HCT116 (cell line): ENCODE measurements around the gene ZKSCAN4. TPM values are rescaled to one million over a fixed set of nuclear protein-coding genes. Genes with fewer than 3 reads are reported as not detected.

Experiments used
- ATAC-seq: fragments of 200-7000 bp; cut with Tn5 transposase; 2 replicates; pipeline ENCODE4 v1.9.1; 2020; ENCODE audit warnings: mild to moderate bottlenecking, moderate library complexity
- BruUV-seq: library from RNA; stranded (reverse); fragments of 400-500 nt; replicated peaks from 2 replicates; lab custom pipeline; 2021; lab: Mats Ljungman, UMichigan
- CTCF ChIA-PET: fragments of 300-600 bp; sonication (Branson Sonifier 250); formaldehyde crosslinking; loops from one replicate; lab custom pipeline; 2021; ENCODE audit warnings: antibody characterized with exemption; lab: Charles Lee
- POLR2A ChIA-PET: fragments of 300-600, 350-600 bp; sonication (Branson Sonifier 250); formaldehyde crosslinking; loops from one replicate; lab custom pipeline; 2021; ENCODE audit warnings: antibody characterized with exemption; lab: Charles Lee
- RAD21 ChIA-PET, 2 experiments: fragments of 300-600 bp; sonication (Branson Sonifier 250); formaldehyde crosslinking; loops; one replicate each; lab custom pipeline; 2023; ENCODE audit warnings: low total read pairs in 2 of 2; ENCODE audit not compliant: uncharacterized antibody in 2 of 2, unreplicated experiment in 2 of 2, low non-redundant PET in 1 of 2; lab: Charles Lee
- DNase-seq: peaks from one replicate; pipeline ENCODE4 v3.0.0-alpha.2; 2010; ENCODE audit warnings: low read depth, low spot score
- H2AFZ ChIP-seq: fragments of 200-600 bp; shearing (Covaris generic), sonication (generic); 2 replicates; pipeline ENCODE4 v1.6.1; 2017; ENCODE audit warnings: low read depth, mixed run types, mixed read lengths, antibody characterized with exemption, low read length; ENCODE audit not compliant: poor library complexity, severe bottlenecking
- H3K27ac ChIP-seq: 2 replicates; pipeline ENCODE4 v1.5.1; 2012; ENCODE audit warnings: low read depth, low read length
- H3K27me3 ChIP-seq: fragments of 200-600 bp; sonication (generic); 2 replicates; pipeline ENCODE4 v1.6.1; 2016; ENCODE audit warnings: mixed run types, low read length, mixed read lengths; ENCODE audit not compliant: insufficient read depth
- H3K36me3 ChIP-seq, 2 experiments: fragments of 200-500 bp in 1 of 2; fragments of 200-600 bp in 1 of 2; sonication (Bioruptor generic) in 1 of 2; sonication (generic) in 1 of 2; 2 replicates each; pipeline versions ENCODE4 v1.5.1 to v1.6.1; 2014 to 2016; ENCODE audit warnings: low read length in 2 of 2, inconsistent platforms in 1 of 2, mixed read lengths in 1 of 2, mixed run types in 1 of 2; ENCODE audit not compliant: insufficient read depth in 2 of 2, control insufficient read depth in 1 of 2
- H3K4me1 ChIP-seq, 2 experiments: fragments of 200-600 bp in 1 of 2; sonication (generic) in 1 of 2; 2 replicates each; pipeline versions ENCODE4 v1.5.1 to v1.6.1; 2012 to 2017; ENCODE audit warnings: low read length in 2 of 2, inconsistent platforms in 1 of 2, mild to moderate bottlenecking in 1 of 2, mixed read lengths in 1 of 2, mixed run types in 1 of 2, moderate library complexity in 1 of 2; ENCODE audit not compliant: insufficient read depth in 2 of 2, control insufficient read depth in 1 of 2
- H3K4me2 ChIP-seq: fragments of 200-600 bp; sonication (generic); 2 replicates; pipeline ENCODE4 v1.6.1; 2017; ENCODE audit warnings: mixed run types, low read length, mixed read lengths
- H3K4me3 ChIP-seq, 2 experiments: fragments of 200-600 bp in 1 of 2; sonication (generic) in 1 of 2; replicated peaks in 1 of 2; 2 replicates each; pipeline ENCODE4 v1.5.1; 2011 to 2016; ENCODE audit warnings: low read length in 2 of 2, control low read depth in 1 of 2, low read depth in 1 of 2, mild to moderate bottlenecking in 1 of 2, mixed read lengths in 1 of 2, mixed run types in 1 of 2
- H3K79me2 ChIP-seq: fragments of 200-600 bp; sonication (generic); 2 replicates; pipeline ENCODE4 v1.6.1; 2017; ENCODE audit warnings: mild to moderate bottlenecking, mixed run types, low read length, moderate library complexity, mixed read lengths; ENCODE audit not compliant: insufficient read depth
- H3K9ac ChIP-seq: fragments of 200-600 bp; sonication (generic); 2 replicates; pipeline ENCODE4 v1.6.1; 2016; ENCODE audit warnings: low read length, mixed read lengths
- H3K9me2 ChIP-seq: fragments of 200-600 bp; sonication (generic), shearing (Covaris generic); 2 replicates; pipeline ENCODE4 v1.6.1; 2017; ENCODE audit warnings: mixed run types, mild to moderate bottlenecking, moderate library complexity; ENCODE audit not compliant: insufficient read depth
- H3K9me3 ChIP-seq, 2 experiments: fragments of 200-500 bp in 1 of 2; fragments of 200-600 bp in 1 of 2; sonication (Bioruptor generic) in 1 of 2; sonication (generic) in 1 of 2; 2 replicates each; pipeline ENCODE4 v1.6.1; 2014 to 2017; ENCODE audit warnings: low read length in 2 of 2, mixed read lengths in 2 of 2, inconsistent platforms in 1 of 2, low read depth in 1 of 2, mild to moderate bottlenecking in 1 of 2, mixed run types in 1 of 2, moderate library complexity in 1 of 2; ENCODE audit not compliant: control insufficient read depth in 1 of 2, insufficient read depth in 1 of 2
- H4K20me1 ChIP-seq: fragments of 200-600 bp; sonication (generic), shearing (Covaris generic); 2 replicates; pipeline ENCODE4 v1.6.1; 2017; ENCODE audit warnings: mixed run types, mild to moderate bottlenecking, moderate library complexity; ENCODE audit not compliant: insufficient read depth
- CBX3 ChIP-seq: IDR thresholded peaks from 2 replicates; pipeline ENCODE4 v1.6.1; 2012; ENCODE audit warnings: low read depth
- CEBPB ChIP-seq: IDR thresholded peaks from 2 replicates; pipeline ENCODE4 v1.6.1; 2012; ENCODE audit warnings: low read depth
- EGR1 ChIP-seq: IDR thresholded peaks from 2 replicates; pipeline ENCODE4 v1.6.1; 2012; ENCODE audit warnings: low read depth
- ELF1 ChIP-seq: IDR thresholded peaks from 2 replicates; pipeline ENCODE4 v1.6.1; 2012; ENCODE audit warnings: low read depth, borderline replicate concordance
- EZH2 ChIP-seq: fragments of 200-600 bp; sonication (generic); IDR thresholded peaks from 2 replicates; pipeline ENCODE4 v1.6.1; 2017; ENCODE audit warnings: antibody characterized with exemption, mixed run types
- EZH2phosphoT487 ChIP-seq: fragments of 200-600 bp; IDR thresholded peaks from 2 replicates; pipeline ENCODE4 v1.6.1; 2018; ENCODE audit warnings: antibody characterized with exemption, borderline replicate concordance
- FOSL1 ChIP-seq: IDR thresholded peaks from 2 replicates; pipeline ENCODE4 v1.6.1; 2012; ENCODE audit warnings: low read depth
- JUND ChIP-seq: IDR thresholded peaks from 2 replicates; pipeline ENCODE4 v1.6.1; 2012
- POLR2A ChIP-seq: IDR thresholded peaks from 2 replicates; pipeline ENCODE4 v1.7.0; 2011; ENCODE audit warnings: borderline replicate concordance; ENCODE audit not compliant: insufficient read depth, insufficient read length; ENCODE audit errors: extremely low read depth
- POLR2AphosphoS5 ChIP-seq: IDR thresholded peaks from 2 replicates; pipeline ENCODE4 v1.6.1; 2011; ENCODE audit warnings: mild to moderate bottlenecking, low read depth, low read length, moderate library complexity
- RAD21 ChIP-seq: IDR thresholded peaks from 2 replicates; pipeline ENCODE4 v1.6.1; 2012; ENCODE audit warnings: low read depth, mild to moderate bottlenecking
- SIN3A ChIP-seq: IDR thresholded peaks from 2 replicates; pipeline ENCODE4 v1.6.1; 2012; ENCODE audit warnings: low read depth
- SP1 ChIP-seq: IDR thresholded peaks from 2 replicates; pipeline ENCODE4 v1.6.1; 2012; ENCODE audit warnings: low read depth
- SRF ChIP-seq: IDR thresholded peaks from 2 replicates; pipeline ENCODE4 v1.6.1; 2012; ENCODE audit warnings: low read depth
- TCF7L2 ChIP-seq: IDR thresholded peaks from 2 replicates; pipeline ENCODE4 v1.7.0; 2011; ENCODE audit warnings: borderline replicate concordance, inconsistent platforms; ENCODE audit not compliant: insufficient read depth, insufficient read length; ENCODE audit errors: extremely low read depth
- YY1 ChIP-seq: IDR thresholded peaks from 2 replicates; pipeline ENCODE4 v1.6.1; 2011; ENCODE audit warnings: low read length, low read depth, moderate library complexity, mild to moderate bottlenecking; ENCODE audit not compliant: insufficient replicate concordance; ENCODE audit errors: extremely low read depth
- ZFX ChIP-seq: fragments of 450-650 bp; IDR thresholded peaks from 2 replicates; pipeline ENCODE4 v1.6.1; 2017
- ZNF274 ChIP-seq: fragments of 200-500 bp; sonication (Bioruptor generic); IDR thresholded peaks from 2 replicates; pipeline ENCODE4 v1.6.1; 2014; ENCODE audit warnings: mild to moderate bottlenecking, low read depth, low read length, inconsistent platforms
- intact Hi-C: fragments of 100-400 bp; cut with micrococcal nuclease; formaldehyde crosslinking; loops from 2 replicates; pipeline ENCODE4 v1.10.0; 2022
- total RNA-seq: library from RNA; stranded (reverse); gene quantifications from one replicate; pipeline ENCODE4 v1.2.1, GENCODE V29; 2021; ENCODE audit not compliant: unreplicated experiment
- TF ChIP-seq, protein P1 (sequence below): IDR thresholded peaks from 2 replicates; pipeline ENCODE4 v1.6.1; 2012
- TF ChIP-seq, protein P2 (sequence below): IDR thresholded peaks from 2 replicates; pipeline ENCODE4 v1.6.1; 2011; ENCODE audit warnings: mild to moderate bottlenecking, low read length, moderate library complexity; ENCODE audit not compliant: insufficient replicate concordance; ENCODE audit errors: extremely low read depth
- TF ChIP-seq, protein P3 (sequence below): IDR thresholded peaks from 2 replicates; pipeline ENCODE4 v1.6.1; 2012
- TF ChIP-seq, protein P4 (sequence below), 3 experiments: fragments of 200-600 bp in 1 of 3; sonication (generic) in 1 of 3; IDR thresholded peaks in 2 of 3; conservative IDR thresholded peaks in 1 of 3; 2 replicates each; pipeline ENCODE4 v1.5.1; 2012 to 2017; ENCODE audit warnings: low read depth in 2 of 3, low read length in 2 of 3, antibody characterized with exemption in 1 of 3, borderline replicate concordance in 1 of 3, control low read depth in 1 of 3, mild to moderate bottlenecking in 1 of 3, mixed read lengths in 1 of 3, mixed run types in 1 of 3, moderate library complexity in 1 of 3; ENCODE audit not compliant: insufficient read depth in 1 of 3

ZKSCAN4 gene
- total RNA-seq, 1 experiment from 2014 or later = 4.8 TPM

DNA sequence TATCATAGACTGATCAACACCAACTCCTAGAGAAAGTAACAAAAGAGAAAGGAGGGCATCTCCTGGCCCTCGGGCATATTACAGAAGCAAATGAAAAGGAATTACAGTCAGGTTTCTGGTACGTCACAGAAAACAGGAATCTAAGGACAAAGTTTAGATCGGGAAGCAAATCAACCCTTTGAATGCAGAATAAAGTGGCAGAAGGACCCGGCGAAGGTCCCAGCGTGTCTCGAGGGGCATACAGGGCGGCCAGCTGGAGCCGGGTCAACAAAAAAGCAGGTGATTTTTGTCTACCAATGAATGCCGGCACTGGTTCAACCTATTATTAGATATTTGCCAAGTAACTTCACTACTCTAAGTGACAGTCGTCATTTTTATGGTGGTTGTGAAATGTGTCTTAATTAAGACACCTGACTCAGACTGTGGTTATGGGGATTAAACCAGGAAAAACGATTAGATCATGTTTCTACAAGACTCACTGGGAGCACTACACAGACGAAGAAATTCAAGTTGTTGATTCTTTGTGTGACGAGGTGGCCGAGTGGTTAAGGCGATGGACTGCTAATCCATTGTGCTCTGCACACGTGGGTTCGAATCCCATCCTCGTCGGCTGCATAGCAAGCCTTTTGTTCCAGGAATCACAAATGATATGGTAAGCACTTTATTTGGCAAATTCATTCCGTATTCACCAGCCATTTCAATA is 39.4 kb downstream of the ZKSCAN4 start:
- Histone ChIP-seq H3K9me2 (no peaks in the 10 kb centered on the region), H2AFZ (peak overlapping the region; percentile 98), H3K36me3 (no peaks in the 10 kb centered on the region), H3K27me3 (no peaks in the 10 kb centered on the region), H3K79me2 (no peaks in the 10 kb centered on the region), H3K27ac (peak overlapping the region; percentile 38), H4K20me1 (no peaks in the 10 kb centered on the region), H3K4me3 (peak overlapping the region; percentile 47 to 53), H3K9me3 (no peaks in the 10 kb centered on the region), H3K9ac (peak overlapping the region; percentile 16), H3K4me2 (peak overlapping the region; percentile 74), H3K4me1 (peaks cover 5 to 15% of the 10 kb centered on the region in 2 experiments; a peak in 3 of 4 replicates)
- CTCF ChIA-PET = no interaction called here
- BruUV-seq = no TSS peak
- ATAC-seq = peak; percentile 88
- intact Hi-C loops = loop anchor here (2.0 to 5.0 kb wide), 2 partner anchors 78 to 310 kb away; no protein-coding TSS in a partner anchor
- POLR2A ChIA-PET = no interaction called here
- peak; percentile 80 for DNase-seq
- RAD21 ChIA-PET = no interaction called here
- TF ChIP-seq EGR1 (no peak), RAD21 (peak; percentile 62), TCF7L2 (peak; percentile 28), ELF1 (no peak), CEBPB (peak; percentile 86), ZNF274 (no peak), SIN3A (no peak), POLR2AphosphoS5 (peak; percentile 36; the same call in 1 of the 2 replicates), EZH2phosphoT487 (no peak), POLR2A (no peak), FOSL1 (no peak), YY1 (peak; percentile 26), SRF (no peak), JUND (no peak; the same call in 1 of the 2 replicates), ZFX (no peak), SP1 (peak; percentile 49; the same call in 1 of the 2 replicates), CBX3 (peak; percentile 97), EZH2 (no peak)
- TF ChIP-seq, protein P1, sequence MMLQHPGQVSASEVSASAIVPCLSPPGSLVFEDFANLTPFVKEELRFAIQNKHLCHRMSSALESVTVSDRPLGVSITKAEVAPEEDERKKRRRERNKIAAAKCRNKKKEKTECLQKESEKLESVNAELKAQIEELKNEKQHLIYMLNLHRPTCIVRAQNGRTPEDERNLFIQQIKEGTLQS = peak; percentile 98
- TF ChIP-seq, protein P2, sequence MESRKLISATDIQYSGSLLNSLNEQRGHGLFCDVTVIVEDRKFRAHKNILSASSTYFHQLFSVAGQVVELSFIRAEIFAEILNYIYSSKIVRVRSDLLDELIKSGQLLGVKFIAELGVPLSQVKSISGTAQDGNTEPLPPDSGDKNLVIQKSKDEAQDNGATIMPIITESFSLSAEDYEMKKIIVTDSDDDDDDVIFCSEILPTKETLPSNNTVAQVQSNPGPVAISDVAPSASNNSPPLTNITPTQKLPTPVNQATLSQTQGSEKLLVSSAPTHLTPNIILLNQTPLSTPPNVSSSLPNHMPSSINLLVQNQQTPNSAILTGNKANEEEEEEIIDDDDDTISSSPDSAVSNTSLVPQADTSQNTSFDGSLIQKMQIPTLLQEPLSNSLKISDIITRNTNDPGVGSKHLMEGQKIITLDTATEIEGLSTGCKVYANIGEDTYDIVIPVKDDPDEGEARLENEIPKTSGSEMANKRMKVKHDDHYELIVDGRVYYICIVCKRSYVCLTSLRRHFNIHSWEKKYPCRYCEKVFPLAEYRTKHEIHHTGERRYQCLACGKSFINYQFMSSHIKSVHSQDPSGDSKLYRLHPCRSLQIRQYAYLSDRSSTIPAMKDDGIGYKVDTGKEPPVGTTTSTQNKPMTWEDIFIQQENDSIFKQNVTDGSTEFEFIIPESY = no peak
- TF ChIP-seq, protein P3, sequence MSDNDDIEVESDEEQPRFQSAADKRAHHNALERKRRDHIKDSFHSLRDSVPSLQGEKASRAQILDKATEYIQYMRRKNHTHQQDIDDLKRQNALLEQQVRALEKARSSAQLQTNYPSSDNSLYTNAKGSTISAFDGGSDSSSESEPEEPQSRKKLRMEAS = peak; percentile 81
- TF ChIP-seq, protein P4, sequence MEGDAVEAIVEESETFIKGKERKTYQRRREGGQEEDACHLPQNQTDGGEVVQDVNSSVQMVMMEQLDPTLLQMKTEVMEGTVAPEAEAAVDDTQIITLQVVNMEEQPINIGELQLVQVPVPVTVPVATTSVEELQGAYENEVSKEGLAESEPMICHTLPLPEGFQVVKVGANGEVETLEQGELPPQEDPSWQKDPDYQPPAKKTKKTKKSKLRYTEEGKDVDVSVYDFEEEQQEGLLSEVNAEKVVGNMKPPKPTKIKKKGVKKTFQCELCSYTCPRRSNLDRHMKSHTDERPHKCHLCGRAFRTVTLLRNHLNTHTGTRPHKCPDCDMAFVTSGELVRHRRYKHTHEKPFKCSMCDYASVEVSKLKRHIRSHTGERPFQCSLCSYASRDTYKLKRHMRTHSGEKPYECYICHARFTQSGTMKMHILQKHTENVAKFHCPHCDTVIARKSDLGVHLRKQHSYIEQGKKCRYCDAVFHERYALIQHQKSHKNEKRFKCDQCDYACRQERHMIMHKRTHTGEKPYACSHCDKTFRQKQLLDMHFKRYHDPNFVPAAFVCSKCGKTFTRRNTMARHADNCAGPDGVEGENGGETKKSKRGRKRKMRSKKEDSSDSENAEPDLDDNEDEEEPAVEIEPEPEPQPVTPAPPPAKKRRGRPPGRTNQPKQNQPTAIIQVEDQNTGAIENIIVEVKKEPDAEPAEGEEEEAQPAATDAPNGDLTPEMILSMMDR (IDR thresholded peaks at IDR 0.05 in 2 of 3, conservative IDR thresholded peaks at IDR 0.05 in 1 of 3; ENCODE audit: borderline replicate concordance in 1 of 3, insufficient read depth in 1 of 3, low read depth in 2 of 3, low read length in 2 of 3) = peak in 2 of 3 experiments; percentile 19 to 38; a peak in 2 of 6 replicates
